ENCODE data around the gene GPR39.

The GPR39 gene

GRCh38 chr2:132676999-132677398 lies 260.4 kb downstream of the GPR39 start:
- no peaks in the 10 kb centered on the region for H4K20me1 ChIP-seq (ENCODE audit: insufficient read depth, low read length)
- H2AFZ ChIP-seq (ENCODE audit: low read length) = no peak overlapping the region
- H3K9me2 ChIP-seq (replicated peaks; ENCODE audit: insufficient read depth, low read length) = no peaks in the 10 kb centered on the region
- no peaks in the 10 kb centered on the region for H3K9me3 ChIP-seq (replicated peaks; ENCODE audit: insufficient read depth, low read length)
- peak; percentile 21 for DNase-seq
- H3K27ac ChIP-seq (ENCODE audit: low read length) = no peak overlapping the region
- no peaks in the 10 kb centered on the region for H3K4me1 ChIP-seq (ENCODE audit: low read length)
- no peaks in the 10 kb centered on the region for H3F3A ChIP-seq (ENCODE audit: insufficient read depth, low read length)
- no peaks in the 10 kb centered on the region for H3K36me3 ChIP-seq (replicated peaks; ENCODE audit: insufficient read depth, low read length)
- H3K79me2 ChIP-seq (ENCODE audit: low read length) = no peaks in the 10 kb centered on the region
- H3K27me3 ChIP-seq (replicated peaks; ENCODE audit: insufficient read depth, low read length) = no peaks in the 10 kb centered on the region
- no peak overlapping the region for H3K4me2 ChIP-seq (ENCODE audit: low read depth, low read length)
- TF ChIP-seq CTCF (IDR thresholded peaks at IDR 0.05; ENCODE audit: low read length) = peak; percentile 27; the same call in 1 of the 2 replicates
- TF ChIP-seq EZH2 (optimal IDR thresholded peaks at IDR 0.05; ENCODE audit: low read depth, low read length) = no peak
- H3K4me3 ChIP-seq (ENCODE audit: low read length) = no peak overlapping the region
- no peak overlapping the region for H3K9ac ChIP-seq (ENCODE audit: low read length)

- no peaks in the 10 kb centered on the region for H3K27me3 ChIP-seq (replicated peaks; ENCODE audit: insufficient read depth, low read length)
Measured at GRCh38 chr2:132677661-132678060, 261.1 kb downstream of the GPR39 start.

GRCh38 chr2:132678483-132678882 lies 261.9 kb downstream of the GPR39 start:
- Histone ChIP-seq H3K4me3 (ENCODE audit: low read length) (no peak overlapping the region), H3K9me3 (replicated peaks; ENCODE audit: insufficient read depth, low read length) (no peaks in the 10 kb centered on the region), H3K4me2 (ENCODE audit: low read depth, low read length) (no peak overlapping the region), H3K36me3 (replicated peaks; ENCODE audit: insufficient read depth, low read length) (no peaks in the 10 kb centered on the region), H3K27ac (ENCODE audit: low read length) (no peak overlapping the region), H3K27me3 (replicated peaks; ENCODE audit: insufficient read depth, low read length) (no peaks in the 10 kb centered on the region), H3K79me2 (ENCODE audit: low read length) (no peaks in the 10 kb centered on the region), H3K9ac (ENCODE audit: low read length) (no peak overlapping the region), H3F3A (ENCODE audit: insufficient read depth, low read length) (no peaks in the 10 kb centered on the region), H3K9me2 (replicated peaks; ENCODE audit: insufficient read depth, low read length) (no peaks in the 10 kb centered on the region), H4K20me1 (ENCODE audit: insufficient read depth, low read length) (no peaks in the 10 kb centered on the region), H3K4me1 (ENCODE audit: low read length) (no peaks in the 10 kb centered on the region), H2AFZ (ENCODE audit: low read length) (no peak overlapping the region)
- TF ChIP-seq EZH2 (optimal IDR thresholded peaks at IDR 0.05; ENCODE audit: low read depth, low read length) (no peak), EZH2phosphoT487 (IDR thresholded peaks at IDR 0.05; ENCODE audit: low read length) (no peak), CTCF (IDR thresholded peaks at IDR 0.05; ENCODE audit: low read length) (no peak)
- no peak for DNase-seq

More at GRCh38 chr2:132677661-132678060, 261.1 kb downstream of the GPR39 start:
- Histone ChIP-seq H3K9me2 (replicated peaks; ENCODE audit: insufficient read depth, low read length) (no peaks in the 10 kb centered on the region), H2AFZ (ENCODE audit: low read length) (no peak overlapping the region), H3K4me1 (ENCODE audit: low read length) (no peaks in the 10 kb centered on the region), H3K9ac (ENCODE audit: low read length) (no peak overlapping the region), H3K79me2 (ENCODE audit: low read length) (no peaks in the 10 kb centered on the region), H3K4me3 (ENCODE audit: low read length) (no peak overlapping the region), H3F3A (ENCODE audit: insufficient read depth, low read length) (no peaks in the 10 kb centered on the region), H3K27ac (ENCODE audit: low read length) (no peak overlapping the region), H3K36me3 (replicated peaks; ENCODE audit: insufficient read depth, low read length) (no peaks in the 10 kb centered on the region), H3K4me2 (ENCODE audit: low read depth, low read length) (no peak overlapping the region), H3K9me3 (replicated peaks; ENCODE audit: insufficient read depth, low read length) (no peaks in the 10 kb centered on the region), H4K20me1 (ENCODE audit: insufficient read depth, low read length) (no peaks in the 10 kb centered on the region)
- TF ChIP-seq EZH2phosphoT487 (IDR thresholded peaks at IDR 0.05; ENCODE audit: low read length) (no peak), CTCF (IDR thresholded peaks at IDR 0.05; ENCODE audit: low read length) (no peak), EZH2 (optimal IDR thresholded peaks at IDR 0.05; ENCODE audit: low read depth, low read length) (no peak)
- no peak for DNase-seq
